Smooth muscle cell (in vitro differentiated cells): ENCODE data around the gene CRKL. TPM values are rescaled to one million over a fixed set of nuclear protein-coding genes. Genes with fewer than 3 reads are reported as not detected.
"Not testable (repeated sequence)": the region's sequence is repeated elsewhere in the genome, so short reads cannot be mapped to it uniquely, and the experiment has no call there.

Source experiments
- DNase-seq: peaks from one replicate; lab custom pipeline; 2025; ENCODE audit not compliant: unreplicated experiment; lab: John Stamatoyannopoulos, UW
- H2AFZ ChIP-seq: fragments of 200-600 bp; sonication (generic); 2 replicates; pipeline ENCODE4 v1.6.0; 2016; ENCODE audit warnings: antibody characterized with exemption, low read depth, mild to moderate bottlenecking
- H3F3A ChIP-seq: fragments of 200-600 bp; sonication (generic); 2 replicates; pipeline ENCODE4 v1.6.0; 2017; ENCODE audit warnings: antibody characterized with exemption, low read depth
- H3K27ac ChIP-seq: fragments of 200-600 bp; sonication (generic); 2 replicates; pipeline ENCODE4 v1.5.1; 2016; ENCODE audit warnings: low read depth, mild to moderate bottlenecking
- H3K27me3 ChIP-seq: fragments of 200-600 bp; sonication (generic); 2 replicates; pipeline ENCODE4 v1.6.1; 2016; ENCODE audit warnings: low read depth, mild to moderate bottlenecking
- H3K36me3 ChIP-seq: fragments of 200-600 bp; sonication (generic); 2 replicates; pipeline ENCODE4 v1.5.1; 2016; ENCODE audit warnings: low read depth
- H3K4me1 ChIP-seq: fragments of 200-600 bp; sonication (generic); 2 replicates; pipeline ENCODE4 v1.5.1; 2016; ENCODE audit warnings: low read depth
- H3K4me2 ChIP-seq: fragments of 200-600 bp; sonication (generic); 2 replicates; pipeline ENCODE4 v1.6.0; 2016; ENCODE audit warnings: mild to moderate bottlenecking
- H3K4me3 ChIP-seq: fragments of 200-600 bp; sonication (generic); 2 replicates; pipeline ENCODE4 v1.5.1; 2016; ENCODE audit warnings: mild to moderate bottlenecking
- H3K79me2 ChIP-seq: fragments of 200-600 bp; sonication (generic); 2 replicates; pipeline ENCODE4 v1.6.0; 2016; ENCODE audit warnings: low read depth, mild to moderate bottlenecking
- H3K9ac ChIP-seq: fragments of 200-600 bp; sonication (generic); 2 replicates; pipeline ENCODE4 v1.6.0; 2016; ENCODE audit warnings: low read depth
- H3K9me3 ChIP-seq: fragments of 200-600 bp; sonication (generic); replicated peaks from 2 replicates; pipeline ENCODE4 v1.5.1; 2016; ENCODE audit warnings: low read depth
- H4K20me1 ChIP-seq: fragments of 200-600 bp; sonication (generic); 2 replicates; pipeline ENCODE4 v1.6.0; 2016; ENCODE audit warnings: low read depth
- WGBS: methylation state at CpG from one replicate; pipeline ENCODE4 v1.1.7; 2016; ENCODE audit warnings: low lambda C conversion rate; 5-methylcytosine and 5-hydroxymethylcytosine counted together
- polyA plus RNA-seq: library from polyadenylated mRNA; unstranded; fragments of >200 nt; fragmentation: Nextera tagmentation; extraction: Ambion mirVana; gene quantifications from 2 replicates; pipeline ENCODE4 v1.2.1, GENCODE V29; 2016
- total RNA-seq: library from RNA; depleted of rRNA; stranded (reverse); fragments of >200 nt; gene quantifications from 2 replicates; pipeline ENCODE4 v1.2.3, GENCODE V29; 2014
- TF ChIP-seq, protein P1 (sequence below): fragments of 200-600 bp; sonication (generic); IDR thresholded peaks from 2 replicates; pipeline ENCODE4 v1.5.1; 2017; ENCODE audit warnings: borderline replicate concordance, mild to moderate bottlenecking, antibody characterized with exemption; ENCODE audit not compliant: insufficient read depth, poor library complexity, severe bottlenecking

The CRKL gene
- total and polyA plus RNA-seq, 2 experiments from 2014 or later: 26.6 to 40.9 TPM

- TF ChIP-seq, protein P1, sequence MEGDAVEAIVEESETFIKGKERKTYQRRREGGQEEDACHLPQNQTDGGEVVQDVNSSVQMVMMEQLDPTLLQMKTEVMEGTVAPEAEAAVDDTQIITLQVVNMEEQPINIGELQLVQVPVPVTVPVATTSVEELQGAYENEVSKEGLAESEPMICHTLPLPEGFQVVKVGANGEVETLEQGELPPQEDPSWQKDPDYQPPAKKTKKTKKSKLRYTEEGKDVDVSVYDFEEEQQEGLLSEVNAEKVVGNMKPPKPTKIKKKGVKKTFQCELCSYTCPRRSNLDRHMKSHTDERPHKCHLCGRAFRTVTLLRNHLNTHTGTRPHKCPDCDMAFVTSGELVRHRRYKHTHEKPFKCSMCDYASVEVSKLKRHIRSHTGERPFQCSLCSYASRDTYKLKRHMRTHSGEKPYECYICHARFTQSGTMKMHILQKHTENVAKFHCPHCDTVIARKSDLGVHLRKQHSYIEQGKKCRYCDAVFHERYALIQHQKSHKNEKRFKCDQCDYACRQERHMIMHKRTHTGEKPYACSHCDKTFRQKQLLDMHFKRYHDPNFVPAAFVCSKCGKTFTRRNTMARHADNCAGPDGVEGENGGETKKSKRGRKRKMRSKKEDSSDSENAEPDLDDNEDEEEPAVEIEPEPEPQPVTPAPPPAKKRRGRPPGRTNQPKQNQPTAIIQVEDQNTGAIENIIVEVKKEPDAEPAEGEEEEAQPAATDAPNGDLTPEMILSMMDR: no peak
- Histone ChIP-seq H3K27ac (no peak overlapping the region), H2AFZ (no peak overlapping the region), H3K9ac (no peak overlapping the region), H3K36me3 (no peaks in the 10 kb centered on the region), H3K79me2 (peaks cover 100% of the 10 kb centered on the region), H3K4me1 (peaks cover 2% of the 10 kb centered on the region), H3K4me2 (no peak overlapping the region), H3K27me3 (no peaks in the 10 kb centered on the region), H3K4me3 (no peak overlapping the region), H3F3A (no peaks in the 10 kb centered on the region), H3K9me3 (no peaks in the 10 kb centered on the region), H4K20me1 (peaks cover 100% of the 10 kb centered on the region)
- WGBS: 94% methylated on average over 4 of the region's 4 CpGs
- DNase-seq: no peak
Observed at GRCh38 chr22:20931126-20931654, 14.0 kb downstream of the CRKL start.

GRCh38 chr22:20933910-20934309 lies 16.7 kb downstream of the CRKL start:
- peaks cover 100% of the 10 kb centered on the region for H3K79me2 ChIP-seq
- no peak for DNase-seq
- no peaks in the 10 kb centered on the region for H3F3A ChIP-seq
- 97% methylated on average over 7 of the region's 7 CpGs for WGBS
- no peaks in the 10 kb centered on the region for H3K27me3 ChIP-seq
- no peak overlapping the region for H3K4me3 ChIP-seq
- H3K27ac ChIP-seq: no peak overlapping the region
- no peak overlapping the region for H2AFZ ChIP-seq
- peaks cover 100% of the 10 kb centered on the region for H4K20me1 ChIP-seq
- H3K36me3 ChIP-seq: no peaks in the 10 kb centered on the region
- H3K9ac ChIP-seq: no peak overlapping the region
- no peaks in the 10 kb centered on the region for H3K9me3 ChIP-seq
- H3K4me1 ChIP-seq: peaks cover 6% of the 10 kb centered on the region
- TF ChIP-seq, protein P1: no peak
- H3K4me2 ChIP-seq: no peak overlapping the region

DNA sequence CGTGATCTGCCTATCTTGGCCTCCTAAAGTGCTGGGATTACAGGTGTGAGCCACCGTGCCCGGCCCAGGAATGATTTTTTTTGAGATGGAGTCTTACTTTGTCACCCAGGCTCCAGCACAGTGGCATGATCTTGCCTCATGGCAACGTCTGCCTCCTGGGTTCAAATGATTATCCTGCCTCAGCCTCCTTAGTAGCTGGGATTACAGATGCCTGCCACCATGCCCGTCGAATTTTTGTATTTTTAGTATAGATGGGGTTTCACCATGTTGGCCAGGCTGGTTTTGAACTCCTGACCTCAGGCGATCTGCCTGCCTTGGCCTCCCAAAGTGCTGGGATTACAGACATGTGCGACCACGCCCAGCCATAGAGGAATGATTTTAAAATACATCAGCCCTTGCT lies 17.8 kb downstream of the CRKL start:
- not testable (repeated sequence) for H3K36me3 ChIP-seq, H3K27me3 ChIP-seq, H3K27ac ChIP-seq, H3K9me3 ChIP-seq, H3F3A ChIP-seq, H3K9ac ChIP-seq, DNase-seq, H3K4me3 ChIP-seq, H3K4me2 ChIP-seq, H3K4me1 ChIP-seq, H2AFZ ChIP-seq
- peaks cover 100% of the 10 kb centered on the region for H4K20me1 ChIP-seq
- peaks cover 99% of the 10 kb centered on the region for H3K79me2 ChIP-seq
- WGBS: 97% methylated on average over 9 of the region's 9 CpGs

DNA sequence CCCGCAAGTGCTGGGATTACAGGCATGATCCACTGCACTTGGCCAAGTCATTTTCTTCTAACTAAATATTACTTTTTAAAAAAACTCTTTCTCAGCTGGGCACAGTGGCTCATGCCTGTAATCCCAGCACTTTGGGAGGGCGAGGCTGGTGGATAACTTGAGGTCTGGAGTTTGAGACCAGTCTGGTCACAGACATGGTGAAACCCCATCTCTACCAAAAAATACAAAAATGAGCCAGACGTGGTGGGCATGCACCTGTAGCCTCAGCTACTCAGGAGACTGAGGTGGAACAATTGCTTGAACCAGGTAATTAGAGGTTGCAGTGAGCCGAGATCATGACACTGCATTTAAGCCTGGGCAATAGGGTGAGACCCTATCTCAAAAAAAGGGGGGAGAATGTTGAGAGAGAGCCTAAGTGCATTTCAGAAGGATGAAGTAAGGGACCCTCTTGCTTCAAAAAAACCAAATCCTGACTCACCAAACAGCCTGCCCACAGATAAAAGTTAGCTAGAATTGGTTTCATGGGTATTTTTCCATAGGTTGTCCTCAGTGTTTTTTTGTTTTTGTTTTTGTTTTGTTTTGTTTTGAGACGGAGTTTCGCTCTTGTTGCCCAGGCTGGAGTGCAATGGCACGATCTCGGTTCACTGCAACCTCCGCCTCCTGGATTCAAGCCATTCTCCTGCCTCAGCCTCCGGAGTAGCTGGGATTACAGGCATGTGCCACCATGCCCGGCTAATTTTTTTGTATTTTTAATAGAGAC lies 18.8 kb downstream of the CRKL start:
- not testable (repeated sequence) for H3K27ac ChIP-seq, H2AFZ ChIP-seq, DNase-seq, H3K9ac ChIP-seq, H3K27me3 ChIP-seq, H3K4me3 ChIP-seq, H3K4me1 ChIP-seq, H3F3A ChIP-seq, H3K4me2 ChIP-seq, H3K36me3 ChIP-seq, H3K9me3 ChIP-seq
- Histone ChIP-seq H3K79me2 (peaks cover 99% of the 10 kb centered on the region), H4K20me1 (peaks cover 100% of the 10 kb centered on the region)
- WGBS: 94% methylated on average over 11 of the region's 11 CpGs
